GM13976 (cell line): Measurements from ENCODE around the gene GAR1.

Source experiments
- DNase-seq: peaks from one replicate; pipeline ENCODE4 v3.0.0; 2012; ENCODE audit warnings: low spot score
- in situ Hi-C: fragments of 300-500 bp; cut with MboI; formaldehyde crosslinking; loops from one replicate; pipeline ENCODE4 v1.12.0; 2022; ENCODE audit warnings: low sequenced_read_pairs, mixed read lengths, inconsistent platforms; ENCODE audit not compliant: unreplicated experiment
- TF ChIP-seq, protein P1 (sequence below): IDR thresholded peaks from 2 replicates; pipeline ENCODE4 v1.5.1; 2012; ENCODE audit warnings: borderline replicate concordance, mild to moderate bottlenecking; ENCODE audit not compliant: insufficient read depth; ENCODE audit errors: extremely low read depth, missing control alignments, control extremely low read depth

Gene GAR1

DNA sequence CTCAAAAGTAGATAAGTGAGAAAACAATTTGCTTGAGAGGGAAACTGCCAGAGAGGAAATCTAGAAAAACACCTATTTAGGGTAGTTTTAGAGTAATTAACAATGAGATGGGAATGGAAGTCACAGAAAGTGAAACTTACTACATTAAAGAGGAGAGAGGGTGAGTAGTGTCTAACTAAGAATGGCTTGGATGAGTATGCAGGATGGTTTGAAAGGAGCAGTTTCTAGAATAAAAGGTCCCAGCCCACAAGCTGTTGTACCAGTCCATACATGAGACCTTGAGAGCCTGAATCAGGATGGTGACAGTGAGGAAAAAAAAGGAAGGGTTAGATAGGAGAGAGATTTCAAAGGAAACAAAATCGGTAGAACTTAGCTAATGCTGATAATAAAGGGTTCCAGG, 1.3 kb downstream of the GAR1 start:
- in situ Hi-C loops, result no loop called here
- TF ChIP-seq, protein P1, sequence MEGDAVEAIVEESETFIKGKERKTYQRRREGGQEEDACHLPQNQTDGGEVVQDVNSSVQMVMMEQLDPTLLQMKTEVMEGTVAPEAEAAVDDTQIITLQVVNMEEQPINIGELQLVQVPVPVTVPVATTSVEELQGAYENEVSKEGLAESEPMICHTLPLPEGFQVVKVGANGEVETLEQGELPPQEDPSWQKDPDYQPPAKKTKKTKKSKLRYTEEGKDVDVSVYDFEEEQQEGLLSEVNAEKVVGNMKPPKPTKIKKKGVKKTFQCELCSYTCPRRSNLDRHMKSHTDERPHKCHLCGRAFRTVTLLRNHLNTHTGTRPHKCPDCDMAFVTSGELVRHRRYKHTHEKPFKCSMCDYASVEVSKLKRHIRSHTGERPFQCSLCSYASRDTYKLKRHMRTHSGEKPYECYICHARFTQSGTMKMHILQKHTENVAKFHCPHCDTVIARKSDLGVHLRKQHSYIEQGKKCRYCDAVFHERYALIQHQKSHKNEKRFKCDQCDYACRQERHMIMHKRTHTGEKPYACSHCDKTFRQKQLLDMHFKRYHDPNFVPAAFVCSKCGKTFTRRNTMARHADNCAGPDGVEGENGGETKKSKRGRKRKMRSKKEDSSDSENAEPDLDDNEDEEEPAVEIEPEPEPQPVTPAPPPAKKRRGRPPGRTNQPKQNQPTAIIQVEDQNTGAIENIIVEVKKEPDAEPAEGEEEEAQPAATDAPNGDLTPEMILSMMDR, result no peak
- DNase-seq, result no peak

DNA sequence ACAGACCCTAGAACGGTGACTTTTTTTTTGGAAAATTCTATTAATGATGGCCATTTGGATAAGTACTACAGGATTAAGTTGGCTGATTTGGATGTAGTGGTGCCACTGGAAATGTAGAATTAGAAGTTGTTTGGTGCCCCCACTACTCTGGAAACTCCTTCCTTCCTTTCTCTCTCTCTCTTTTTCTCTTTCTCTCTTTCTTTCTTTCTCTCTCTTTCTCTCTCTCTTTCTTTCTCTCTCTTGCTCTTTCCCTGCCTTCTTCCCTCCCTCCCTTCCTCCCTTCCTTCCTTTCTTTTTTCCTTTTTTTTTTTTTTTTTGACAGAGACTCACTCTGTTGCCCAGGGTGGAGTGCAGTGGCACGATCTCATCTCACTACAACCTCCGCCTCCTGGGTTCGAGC, 2.7 kb downstream of the GAR1 start:
- in situ Hi-C loops, result no loop called here
- DNase-seq, result no peak
- TF ChIP-seq, protein P1, result no peak

DNA sequence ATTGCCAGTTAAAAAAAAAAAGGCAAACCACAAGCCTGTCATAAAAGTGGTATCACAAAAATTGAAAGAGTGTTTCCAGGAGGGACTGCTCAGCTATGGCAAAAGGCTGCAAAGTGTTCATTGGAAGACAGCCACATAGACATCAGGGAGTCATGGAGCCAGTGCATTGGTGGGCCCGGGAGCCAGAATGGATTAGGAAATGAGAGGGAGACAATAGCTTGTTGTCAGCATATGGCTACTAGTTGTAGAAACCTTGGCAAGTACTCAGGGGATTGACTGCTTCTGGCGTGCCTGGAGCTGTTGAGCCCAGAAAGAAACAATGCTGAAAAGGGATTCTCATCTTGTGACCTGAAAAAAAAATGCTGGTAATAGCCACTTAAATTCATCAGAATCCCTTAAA, 5.0 kb downstream of the GAR1 start:
- TF ChIP-seq, protein P1, result no peak
- in situ Hi-C loops, result no loop called here
- no peak for DNase-seq

DNA sequence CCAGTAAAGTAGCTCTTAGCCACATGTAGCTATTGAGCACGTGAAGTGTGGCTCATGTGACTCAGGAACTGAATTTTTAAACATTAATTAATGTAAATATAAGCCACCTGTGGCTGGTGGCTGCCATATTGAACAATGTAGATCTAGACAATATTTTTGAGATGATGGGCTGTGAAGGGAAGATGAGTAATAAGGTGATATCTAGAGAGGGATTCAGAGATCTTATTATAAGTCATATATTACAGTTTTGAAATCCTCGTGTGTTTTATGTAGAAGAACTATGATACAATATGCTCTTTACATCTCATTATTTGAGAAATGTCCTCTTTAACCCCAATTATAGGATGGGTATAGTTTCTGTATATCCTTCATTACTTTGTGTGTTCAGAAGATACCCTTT, 5.6 kb downstream of the GAR1 start:
- TF ChIP-seq, protein P1, result no peak
- DNase-seq, result no peak
- in situ Hi-C loops, result no loop called here

DNA sequence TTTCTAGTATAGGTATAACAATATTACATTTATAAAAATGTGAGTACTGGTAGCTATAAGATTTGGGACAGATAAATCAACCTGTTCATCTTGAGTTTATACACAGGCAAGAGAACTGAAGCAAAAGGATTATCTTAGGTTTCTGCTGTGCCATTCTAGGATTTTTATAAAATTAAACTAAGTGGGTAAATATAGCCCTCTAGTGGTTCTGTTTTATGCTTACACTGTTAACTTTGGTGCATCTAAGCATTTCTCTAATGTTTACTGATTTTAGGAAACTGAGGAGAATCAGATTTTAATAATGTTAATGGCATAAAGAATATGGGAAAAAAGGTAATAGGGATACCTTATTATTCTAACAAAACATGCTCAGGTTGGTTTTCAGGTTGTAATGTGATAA, 11.2 kb downstream of the GAR1 start:
- TF ChIP-seq, protein P1, result no peak
- DNase-seq, result no peak
- in situ Hi-C loops, result no loop called here

DNA sequence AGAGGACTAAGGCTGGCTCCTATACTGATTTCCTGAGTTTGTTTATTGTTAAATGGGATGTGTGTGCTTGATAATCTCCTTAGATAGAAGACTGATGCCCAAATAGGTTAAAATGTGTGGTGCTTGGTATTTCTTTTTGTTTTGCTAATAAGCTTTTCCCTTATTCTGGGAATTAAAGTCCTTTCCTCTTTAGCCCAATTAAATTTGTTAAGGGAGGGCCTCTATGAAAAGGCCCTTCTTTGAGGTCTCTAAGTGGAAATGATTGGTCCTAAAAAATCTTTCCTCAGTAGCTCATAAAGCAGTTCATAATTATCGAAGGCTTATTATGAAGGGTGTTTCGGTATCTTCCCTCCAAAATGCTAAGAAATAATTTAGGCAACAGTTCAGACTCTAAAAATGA, 12.1 kb downstream of the GAR1 start, which contains the start of gene RRH:
RRH (plus strand) TSS at position 301 of the 400 bp plus-strand sequence; CDS start at position 357, 56 bp downstream.
- in situ Hi-C loops, result no loop called here
- DNase-seq, result no peak
- TF ChIP-seq, protein P1, result no peak

DNA sequence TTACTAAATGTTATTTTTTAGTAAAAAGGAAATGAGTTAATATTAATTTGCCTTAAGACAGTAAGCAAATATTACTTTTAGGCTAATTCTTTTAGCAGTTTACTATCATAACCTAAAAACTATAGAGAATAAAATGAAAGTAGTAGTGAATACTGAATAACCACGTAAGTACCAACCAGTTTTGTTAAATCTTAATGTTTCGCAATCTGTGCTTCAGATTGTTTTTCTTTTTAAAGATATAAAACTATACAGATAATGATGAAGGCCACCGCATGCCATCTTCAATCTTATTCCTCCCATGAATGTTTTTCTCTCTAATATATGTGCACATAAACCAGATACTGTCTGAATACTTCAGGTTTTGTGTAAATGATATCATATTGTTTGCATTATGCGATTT, 18.2 kb downstream of the GAR1 start:
- DNase-seq, result no peak
- TF ChIP-seq, protein P1, result no peak
- in situ Hi-C loops, result no loop called here
